Kidney (tissue), 14 donors: ENCODE results near the gene CLCN3. TPM values are rescaled to one million over a fixed set of nuclear protein-coding genes. Genes with fewer than 3 reads are reported as not detected.
A peak's percentile ranks its signal among the peaks of the same experiment; 100 is the strongest.

ENCODE experiments used
- DNase-seq, 5 donors: peaks; one replicate each; pipeline ENCODE4 v3.0.0-alpha.2; 2013 to 2020
- FAIRE-seq: peaks from 2 replicates; lab custom pipeline; 2012; peaks lifted over from hg19 to GRCh38; lab: Jason Lieb, UNC
- H3K27ac ChIP-seq, 2 donors: one replicate each; pipeline ENCODE4 v1.7.0; 2013; ENCODE audit warnings: low read depth in 2 of 2, low read length in 2 of 2, inconsistent platforms in 1 of 2
- H3K27me3 ChIP-seq: one replicate; pipeline ENCODE4 v1.7.1; 2013; ENCODE audit warnings: low read length, inconsistent platforms; ENCODE audit not compliant: control insufficient read depth, insufficient read depth
- H3K36me3 ChIP-seq, 3 donors: one replicate each; pipeline versions ENCODE4 v1.7.0 to v1.7.1; 2013; ENCODE audit warnings: low read length in 3 of 3, control low read depth in 1 of 3, inconsistent platforms in 1 of 3; ENCODE audit not compliant: insufficient read depth in 3 of 3, control insufficient read depth in 2 of 3
- H3K4me1 ChIP-seq, 3 donors: one replicate each; pipeline versions ENCODE4 v1.7.0 to v1.7.1; 2013; ENCODE audit warnings: low read length in 3 of 3, inconsistent platforms in 1 of 3, low read depth in 1 of 3; ENCODE audit not compliant: control insufficient read depth in 2 of 3, insufficient read depth in 2 of 3
- H3K4me3 ChIP-seq, 3 donors: one replicate each; pipeline versions ENCODE4 v1.7.0 to v1.8.1; 2013; ENCODE audit warnings: low read length in 3 of 3, control low read depth in 1 of 3, inconsistent platforms in 1 of 3
- H3K9ac ChIP-seq, 3 donors: one replicate each; pipeline versions ENCODE4 v1.7.0 to v1.7.1; 2013; ENCODE audit warnings: low read length in 3 of 3, control low read depth in 1 of 3, inconsistent platforms in 1 of 3
- H3K9me3 ChIP-seq, 3 donors: one replicate each; pipeline versions ENCODE4 v1.7.0 to v1.7.1; 2013; ENCODE audit warnings: low read length in 3 of 3, control low read depth in 1 of 3, inconsistent platforms in 1 of 3; ENCODE audit not compliant: control insufficient read depth in 2 of 3, insufficient read depth in 1 of 3
- intact Hi-C: fragments of 100-400 bp; cut with DNase I; formaldehyde crosslinking; loops from one replicate; pipeline ENCODE4 v1.11.1; 2022
- polyA plus RNA-seq: library from polyadenylated mRNA; stranded (reverse); fragments of 350-450 nt; fragmentation: Illumina TruSeq; extraction: RNeasy Lipid Tissue Mini Kit (QIAGEN cat#74804); gene quantifications from one replicate; pipeline ENCODE4 v1.2.3, GENCODE V29; 2014; ENCODE audit warnings: low read depth, low replicate concordance; ENCODE audit not compliant: insufficient read depth
- total RNA-seq: library from RNA; stranded (reverse); fragmentation: NEBNext Ultra II Directional; extraction: Animal tissue kit (Norgen Biotek cat#: 25700); gene quantifications from one replicate; pipeline ENCODE4 v1.2.1, GENCODE V29; 2021
- TF ChIP-seq, protein P1 (sequence below): IDR thresholded peaks from 3 replicates; pipeline ENCODE4 v1.5.1; 2012; ENCODE audit warnings: mild to moderate bottlenecking, moderate library complexity, borderline replicate concordance; ENCODE audit not compliant: insufficient read depth; ENCODE audit errors: extremely low read depth
- donor health status: control.
- donor health status: control.
- donor health status: control.
- donor health status: control.
- donor health status: control.
- donor health status: DM: yes; HTN: yes; CAD: no.
- donor health status: Normal renal cell carcinoma (clear cell type).

The CLCN3 gene
- total and polyA plus RNA-seq, 2 donors from 2014 or later, result 16.6 to 70.2 TPM

DNA sequence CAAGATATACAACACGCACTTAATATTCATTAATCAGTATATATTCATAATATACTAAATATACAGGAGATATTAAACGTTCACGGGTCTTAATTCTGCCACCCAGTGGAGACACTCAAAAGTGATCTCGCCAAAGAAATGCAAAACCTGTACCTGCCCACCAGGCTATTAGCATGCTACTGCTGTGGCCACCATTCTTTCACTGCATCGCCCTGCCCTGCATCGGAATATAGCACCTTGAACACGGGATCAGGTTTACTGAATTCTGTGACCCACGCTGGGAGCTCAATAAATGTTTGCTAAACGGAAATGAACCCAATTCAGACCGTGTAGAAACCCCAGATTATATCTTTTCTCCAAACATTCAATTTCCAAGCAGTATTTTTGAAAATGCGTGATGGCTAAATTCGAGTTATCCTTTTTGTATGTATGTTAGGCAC lies 840 bp upstream of the CLCN3 start:
- FAIRE-seq, result no peak
- peak in 4 of 5 donors; percentile 68 to 88 (median 80) for DNase-seq

DNA sequence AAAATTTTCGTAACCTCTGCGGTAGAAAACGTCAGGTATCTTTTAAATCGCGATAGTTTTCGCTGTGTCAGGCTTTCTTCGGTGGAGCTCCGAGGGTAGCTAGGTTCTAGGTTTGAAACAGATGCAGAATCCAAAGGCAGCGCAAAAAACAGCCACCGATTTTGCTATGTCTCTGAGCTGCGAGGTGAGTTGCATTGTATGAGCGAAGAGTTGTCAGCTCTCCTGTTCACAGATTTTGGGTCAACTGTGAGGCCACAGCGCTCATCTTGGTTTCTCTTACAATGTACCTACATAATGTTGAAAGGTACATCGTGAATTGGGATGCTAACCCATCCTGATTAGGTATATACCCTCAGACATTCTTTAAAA lies 486 bp downstream of the CLCN3 start:
- Histone ChIP-seq H3K9me3 (no peaks in the 10 kb centered on the region), H3K4me3 (peak overlapping the region; percentile 77 to 99 (median 82)), H3K9ac (peak overlapping the region; percentile 57 to 98 (median 92)), H3K36me3 (no peaks in the 10 kb centered on the region), H3K27ac (peak overlapping the region; percentile 97 to 99), H3K4me1 (peaks cover 2 to 8% (median 4%) of the 10 kb centered on the region in 3 donors), H3K27me3 (no peaks in the 10 kb centered on the region)
- peak in 4 of 5 donors; percentile 41 to 79 (median 60) for DNase-seq
- no peak for FAIRE-seq
- TF ChIP-seq, protein P1, sequence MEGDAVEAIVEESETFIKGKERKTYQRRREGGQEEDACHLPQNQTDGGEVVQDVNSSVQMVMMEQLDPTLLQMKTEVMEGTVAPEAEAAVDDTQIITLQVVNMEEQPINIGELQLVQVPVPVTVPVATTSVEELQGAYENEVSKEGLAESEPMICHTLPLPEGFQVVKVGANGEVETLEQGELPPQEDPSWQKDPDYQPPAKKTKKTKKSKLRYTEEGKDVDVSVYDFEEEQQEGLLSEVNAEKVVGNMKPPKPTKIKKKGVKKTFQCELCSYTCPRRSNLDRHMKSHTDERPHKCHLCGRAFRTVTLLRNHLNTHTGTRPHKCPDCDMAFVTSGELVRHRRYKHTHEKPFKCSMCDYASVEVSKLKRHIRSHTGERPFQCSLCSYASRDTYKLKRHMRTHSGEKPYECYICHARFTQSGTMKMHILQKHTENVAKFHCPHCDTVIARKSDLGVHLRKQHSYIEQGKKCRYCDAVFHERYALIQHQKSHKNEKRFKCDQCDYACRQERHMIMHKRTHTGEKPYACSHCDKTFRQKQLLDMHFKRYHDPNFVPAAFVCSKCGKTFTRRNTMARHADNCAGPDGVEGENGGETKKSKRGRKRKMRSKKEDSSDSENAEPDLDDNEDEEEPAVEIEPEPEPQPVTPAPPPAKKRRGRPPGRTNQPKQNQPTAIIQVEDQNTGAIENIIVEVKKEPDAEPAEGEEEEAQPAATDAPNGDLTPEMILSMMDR, result no peak
- intact Hi-C loops, result no loop called here

More for the DNA sequence above, 840 bp upstream of the CLCN3 start:
- Histone ChIP-seq H3K4me3 (peak overlapping the region; percentile 77 to 99 (median 82)), H3K9ac (peak overlapping the region; percentile 93 to 100 (median 98)), H3K4me1 (peaks cover 0 to 2% (median 2%) of the 10 kb centered on the region in 3 donors), H3K27me3 (no peaks in the 10 kb centered on the region), H3K36me3 (no peaks in the 10 kb centered on the region), H3K9me3 (no peaks in the 10 kb centered on the region), H3K27ac (peak overlapping the region; percentile 97 to 99)
- TF ChIP-seq, protein P1, result peak; percentile 41
- intact Hi-C loops, result no loop called here

DNA sequence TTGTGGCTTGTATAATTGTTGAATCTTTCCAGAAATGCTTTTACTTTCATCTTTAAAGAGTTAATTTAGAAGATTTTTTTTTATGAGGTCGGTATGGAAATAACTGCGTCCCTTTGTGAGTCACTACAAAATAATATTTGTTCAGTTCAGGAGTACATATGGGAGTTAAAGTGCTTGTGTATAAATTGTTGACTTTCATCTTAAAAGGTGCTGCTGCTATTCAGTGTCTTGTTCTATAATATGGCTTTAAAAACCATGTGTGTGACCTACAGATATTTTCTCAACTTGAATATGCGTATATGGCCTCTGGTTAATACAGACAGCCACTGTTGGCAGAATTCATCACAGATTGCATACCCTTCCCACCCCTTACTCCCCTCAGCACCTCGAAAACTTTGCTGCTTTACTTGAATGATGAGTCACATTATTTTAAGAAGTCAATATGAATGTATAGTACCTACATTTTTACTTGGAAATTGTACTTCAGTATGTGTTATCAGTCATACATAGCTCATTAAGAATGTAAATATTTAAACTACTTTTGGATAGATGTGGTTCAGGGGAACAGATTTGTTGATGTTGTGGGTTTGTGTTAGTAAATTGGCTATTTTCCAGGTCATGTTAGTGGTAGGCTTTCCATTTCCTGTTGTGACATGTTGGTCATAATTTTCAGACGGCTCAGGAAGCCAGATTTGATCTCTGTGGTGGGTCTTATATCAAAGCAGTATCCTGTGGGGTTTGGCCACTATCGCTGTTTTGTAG lies 1.5 kb downstream of the CLCN3 start:
- TF ChIP-seq, protein P1, result no peak
- H3K9ac ChIP-seq, result peak overlapping the region; percentile 3 to 98 (median 59)
- H3K4me3 ChIP-seq, result peak overlapping the region; percentile 77 to 99 (median 82)
- intact Hi-C loops, result no loop called here
- FAIRE-seq (no peak), DNase-seq (peak in 2 of 5 donors; percentile 32 to 43)
- no peaks in the 10 kb centered on the region for H3K27me3 ChIP-seq
- H3K4me1 ChIP-seq, result peaks cover 2 to 16% (median 10%) of the 10 kb centered on the region in 3 donors
- no peaks in the 10 kb centered on the region for H3K9me3 ChIP-seq
- H3K27ac ChIP-seq, result peak overlapping the region; percentile 25 to 45
- H3K36me3 ChIP-seq, result no peaks in the 10 kb centered on the region
